Neural progenitor cell (in vitro differentiated cells): ENCODE data around the gene FAM219A.

Experiments used
- CTCF ChIP-seq: fragments of 200-600 bp; sonication (generic); IDR thresholded peaks from 2 replicates; pipeline ENCODE4 v1.5.1; 2017; ENCODE audit warnings: antibody characterized with exemption, mild to moderate bottlenecking
- EZH2phosphoT487 ChIP-seq: fragments of 200-600 bp; sonication (generic); IDR thresholded peaks from 2 replicates; pipeline ENCODE4 v1.6.1; 2017; ENCODE audit warnings: antibody characterized with exemption

GRCh38 chr9:34486572-34486971 lies 28.2 kb upstream of the FAM219A start:
- TF ChIP-seq CTCF (no peak), EZH2phosphoT487 (no peak)
